ENCODE data around the gene TNFRSF8.
A peak's percentile ranks its signal among the peaks of the same experiment; 100 is the strongest.
"Not testable (repeated sequence)": the region's sequence is repeated elsewhere in the genome, so short reads cannot be mapped to it uniquely, and the experiment has no call there.

Gene TNFRSF8

DNA sequence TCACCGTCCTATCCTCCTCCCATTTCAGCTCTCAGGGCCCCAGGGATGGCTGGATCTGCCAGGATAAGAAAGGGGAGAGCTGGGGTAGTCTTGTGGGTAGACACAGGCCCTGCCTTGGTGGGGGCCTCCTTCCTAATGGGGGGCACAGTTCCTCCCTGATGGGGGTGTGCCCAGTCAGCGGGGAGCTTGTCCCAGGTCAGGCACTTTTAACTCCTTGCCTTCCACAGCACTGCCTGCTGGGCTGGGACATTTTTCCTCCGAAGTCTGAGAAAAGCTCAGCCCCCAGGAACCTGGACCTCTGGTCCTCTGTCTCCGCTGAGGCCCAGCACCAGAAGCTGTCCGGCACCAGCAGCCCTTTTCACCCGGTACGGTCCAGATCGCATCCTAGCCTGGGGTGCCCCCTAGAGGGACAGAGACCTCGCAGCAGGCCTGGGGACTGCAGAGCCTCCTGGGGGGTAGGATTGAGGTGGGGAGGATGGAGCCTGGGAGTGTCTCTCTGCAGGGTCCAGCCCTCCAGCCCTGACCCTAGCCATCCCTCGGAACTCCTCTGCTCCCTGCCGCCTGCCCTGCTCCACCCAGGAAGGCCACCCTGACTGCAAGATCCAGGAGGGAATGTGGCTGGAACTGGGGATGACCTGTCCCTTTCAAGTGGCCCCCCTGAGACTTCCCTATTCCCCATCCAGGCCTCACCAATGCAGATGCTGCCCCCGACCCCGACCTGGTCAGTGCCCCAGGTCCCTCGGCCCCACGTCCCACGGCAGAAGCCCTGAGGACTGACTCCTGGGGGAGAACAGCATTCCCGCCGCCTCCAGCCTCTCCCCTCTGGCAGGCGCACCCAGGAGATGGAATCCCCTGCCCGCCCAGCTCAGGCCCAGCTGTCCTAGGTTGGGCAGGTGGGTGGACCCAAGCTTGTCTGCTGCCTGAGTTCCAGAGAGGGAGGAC lies 31.8 kb upstream of the TNFRSF8 start:
- no peak for TF ChIP-seq EZH2phosphoT487 (conservative IDR thresholded peaks at IDR 0.05; ENCODE audit: low read length)
- TF ChIP-seq, protein P1, sequence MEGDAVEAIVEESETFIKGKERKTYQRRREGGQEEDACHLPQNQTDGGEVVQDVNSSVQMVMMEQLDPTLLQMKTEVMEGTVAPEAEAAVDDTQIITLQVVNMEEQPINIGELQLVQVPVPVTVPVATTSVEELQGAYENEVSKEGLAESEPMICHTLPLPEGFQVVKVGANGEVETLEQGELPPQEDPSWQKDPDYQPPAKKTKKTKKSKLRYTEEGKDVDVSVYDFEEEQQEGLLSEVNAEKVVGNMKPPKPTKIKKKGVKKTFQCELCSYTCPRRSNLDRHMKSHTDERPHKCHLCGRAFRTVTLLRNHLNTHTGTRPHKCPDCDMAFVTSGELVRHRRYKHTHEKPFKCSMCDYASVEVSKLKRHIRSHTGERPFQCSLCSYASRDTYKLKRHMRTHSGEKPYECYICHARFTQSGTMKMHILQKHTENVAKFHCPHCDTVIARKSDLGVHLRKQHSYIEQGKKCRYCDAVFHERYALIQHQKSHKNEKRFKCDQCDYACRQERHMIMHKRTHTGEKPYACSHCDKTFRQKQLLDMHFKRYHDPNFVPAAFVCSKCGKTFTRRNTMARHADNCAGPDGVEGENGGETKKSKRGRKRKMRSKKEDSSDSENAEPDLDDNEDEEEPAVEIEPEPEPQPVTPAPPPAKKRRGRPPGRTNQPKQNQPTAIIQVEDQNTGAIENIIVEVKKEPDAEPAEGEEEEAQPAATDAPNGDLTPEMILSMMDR (IDR thresholded peaks at IDR 0.05; ENCODE audit: insufficient read depth, low read length, poor library complexity, severe bottlenecking): peak; percentile 30
- no peaks in the 10 kb centered on the region for H3K9me3 ChIP-seq (ENCODE audit: insufficient read depth, low read length)
- no peaks in the 10 kb centered on the region for H3K79me2 ChIP-seq (ENCODE audit: insufficient read depth, low read length)
- no peaks in the 10 kb centered on the region for H4K20me1 ChIP-seq (ENCODE audit: low read depth, low read length)
- no peak overlapping the region for H3K27ac ChIP-seq (ENCODE audit: low read depth, low read length)
- no peaks in the 10 kb centered on the region for H3F3A ChIP-seq (ENCODE audit: insufficient read depth)
- H3K9ac ChIP-seq (ENCODE audit: low read length): no peak overlapping the region
- no peak overlapping the region for H2AFZ ChIP-seq (ENCODE audit: low read depth, low read length, severe bottlenecking)
- no peaks in the 10 kb centered on the region for H3K36me3 ChIP-seq (ENCODE audit: low read length)
- H3K4me2 ChIP-seq (ENCODE audit: low read depth, low read length, poor library complexity, severe bottlenecking): no peak overlapping the region
- no peaks in the 10 kb centered on the region for H3K27me3 ChIP-seq (ENCODE audit: low read length)
- no peaks in the 10 kb centered on the region for H3K9me2 ChIP-seq (replicated peaks; ENCODE audit: insufficient read depth, low read length)
- H3K4me3 ChIP-seq (ENCODE audit: insufficient read depth, low read length, poor library complexity, severe bottlenecking): no peak overlapping the region

DNA sequence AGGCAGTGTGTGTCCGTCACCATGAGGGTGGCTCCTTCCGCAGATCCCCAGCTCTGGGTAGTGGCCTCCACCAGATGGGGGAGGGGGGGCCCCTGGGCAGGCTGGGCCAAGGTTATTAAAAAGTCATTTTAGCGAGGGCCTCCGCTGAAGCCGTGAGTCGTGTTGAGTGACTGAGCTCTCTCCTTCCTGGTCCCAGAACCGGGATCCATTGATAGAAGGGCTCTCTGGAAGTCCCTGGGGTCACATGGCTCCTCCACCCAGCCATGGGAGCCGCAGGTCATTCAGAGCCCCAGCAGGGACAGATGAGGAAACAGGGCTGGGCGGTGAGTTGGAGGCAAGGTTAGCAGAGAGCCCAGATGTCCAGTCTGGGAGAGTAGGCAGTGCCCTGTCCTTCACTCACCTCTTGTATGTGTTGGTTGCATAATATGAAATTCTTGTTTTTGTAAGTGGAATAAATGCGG lies 30.9 kb upstream of the TNFRSF8 start:
- H3K4me3 ChIP-seq (ENCODE audit: insufficient read depth, low read length, poor library complexity, severe bottlenecking): no peak overlapping the region
- no peaks in the 10 kb centered on the region for H3K36me3 ChIP-seq (ENCODE audit: low read length)
- H3F3A ChIP-seq (ENCODE audit: insufficient read depth): no peaks in the 10 kb centered on the region
- H3K9ac ChIP-seq (ENCODE audit: low read length): no peak overlapping the region
- no peaks in the 10 kb centered on the region for H3K9me2 ChIP-seq (replicated peaks; ENCODE audit: insufficient read depth, low read length)
- H3K9me3 ChIP-seq (ENCODE audit: insufficient read depth, low read length): no peaks in the 10 kb centered on the region
- H2AFZ ChIP-seq (ENCODE audit: low read depth, low read length, severe bottlenecking): no peak overlapping the region
- no peaks in the 10 kb centered on the region for H3K27me3 ChIP-seq (ENCODE audit: low read length)
- H4K20me1 ChIP-seq (ENCODE audit: low read depth, low read length): no peaks in the 10 kb centered on the region
- no peak for TF ChIP-seq EZH2phosphoT487 (conservative IDR thresholded peaks at IDR 0.05; ENCODE audit: low read length)
- TF ChIP-seq, protein P1 (IDR thresholded peaks at IDR 0.05; ENCODE audit: insufficient read depth, low read length, poor library complexity, severe bottlenecking): no peak
- no peaks in the 10 kb centered on the region for H3K79me2 ChIP-seq (ENCODE audit: insufficient read depth, low read length)
- H3K4me2 ChIP-seq (ENCODE audit: low read depth, low read length, poor library complexity, severe bottlenecking): no peak overlapping the region
- H3K27ac ChIP-seq (ENCODE audit: low read depth, low read length): no peak overlapping the region

DNA sequence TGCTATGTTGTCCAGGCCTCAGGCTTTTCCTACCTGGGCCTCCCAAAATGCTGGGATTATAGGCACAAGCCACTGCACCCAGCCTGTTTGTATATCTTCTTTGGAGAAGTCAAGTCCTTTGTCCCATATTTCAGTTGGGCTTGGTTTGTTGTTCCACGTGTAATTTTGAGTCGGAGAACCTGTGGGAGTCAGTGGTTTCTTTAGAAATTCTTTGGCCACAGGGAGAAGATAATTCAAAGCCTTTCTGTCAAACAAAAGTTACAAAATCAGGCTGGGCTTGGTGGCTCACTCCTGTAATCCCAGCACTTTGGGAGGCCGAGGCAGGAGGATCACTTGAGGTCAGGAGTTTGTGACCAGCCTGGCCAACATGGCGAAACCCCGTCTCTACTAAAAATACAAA lies 29.7 kb upstream of the TNFRSF8 start:
- not testable (repeated sequence) for H3K27ac ChIP-seq (ENCODE audit: low read depth, low read length); H3K4me2 ChIP-seq (ENCODE audit: low read depth, low read length, poor library complexity, severe bottlenecking); H3K9ac ChIP-seq (ENCODE audit: low read length); H3F3A ChIP-seq (ENCODE audit: insufficient read depth); H3K27me3 ChIP-seq (ENCODE audit: low read length); H4K20me1 ChIP-seq (ENCODE audit: low read depth, low read length); H3K4me3 ChIP-seq (ENCODE audit: insufficient read depth, low read length, poor library complexity, severe bottlenecking); H3K36me3 ChIP-seq (ENCODE audit: low read length); H3K9me3 ChIP-seq (ENCODE audit: insufficient read depth, low read length); H3K79me2 ChIP-seq (ENCODE audit: insufficient read depth, low read length); H3K9me2 ChIP-seq (replicated peaks; ENCODE audit: insufficient read depth, low read length); H2AFZ ChIP-seq (ENCODE audit: low read depth, low read length, severe bottlenecking)

DNA sequence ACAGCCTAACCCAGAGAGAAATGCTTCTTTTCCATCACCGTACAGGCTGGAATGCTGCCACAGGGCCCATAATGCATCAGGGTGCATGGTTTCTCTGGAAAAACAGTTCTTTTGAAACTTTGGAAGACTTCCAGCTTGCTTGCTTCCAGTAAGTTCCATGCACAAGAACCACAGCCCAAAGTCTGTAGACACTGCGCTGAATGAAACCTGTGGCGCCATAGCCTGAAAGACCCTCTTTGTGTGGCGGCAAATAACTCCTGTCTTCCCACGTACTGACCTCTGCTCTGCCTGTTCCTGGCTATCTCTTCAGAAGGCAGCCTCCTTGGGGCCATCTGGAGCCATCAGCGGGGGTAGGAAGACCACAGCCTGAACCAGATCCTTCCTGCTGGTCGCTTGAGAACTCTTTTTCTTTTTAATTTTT lies 28.7 kb upstream of the TNFRSF8 start:
- no peak overlapping the region for H3K4me3 ChIP-seq (ENCODE audit: insufficient read depth, low read length, poor library complexity, severe bottlenecking)
- no peak overlapping the region for H3K9ac ChIP-seq (ENCODE audit: low read length)
- no peaks in the 10 kb centered on the region for H3K36me3 ChIP-seq (ENCODE audit: low read length)
- H3K27ac ChIP-seq (ENCODE audit: low read depth, low read length): no peak overlapping the region
- H3F3A ChIP-seq (ENCODE audit: insufficient read depth): no peaks in the 10 kb centered on the region
- H2AFZ ChIP-seq (ENCODE audit: low read depth, low read length, severe bottlenecking): no peak overlapping the region
- TF ChIP-seq, protein P1 (IDR thresholded peaks at IDR 0.05; ENCODE audit: insufficient read depth, low read length, poor library complexity, severe bottlenecking): no peak
- TF ChIP-seq EZH2phosphoT487 (conservative IDR thresholded peaks at IDR 0.05; ENCODE audit: low read length): no peak
- no peaks in the 10 kb centered on the region for H3K9me3 ChIP-seq (ENCODE audit: insufficient read depth, low read length)
- no peaks in the 10 kb centered on the region for H3K9me2 ChIP-seq (replicated peaks; ENCODE audit: insufficient read depth, low read length)
- no peaks in the 10 kb centered on the region for H4K20me1 ChIP-seq (ENCODE audit: low read depth, low read length)
- no peak overlapping the region for H3K4me2 ChIP-seq (ENCODE audit: low read depth, low read length, poor library complexity, severe bottlenecking)
- H3K79me2 ChIP-seq (ENCODE audit: insufficient read depth, low read length): no peaks in the 10 kb centered on the region
- no peaks in the 10 kb centered on the region for H3K27me3 ChIP-seq (ENCODE audit: low read length)

Data from SU-DHL-6 (cell line).